ENCODE results near the gene NDUFA3.

DNA sequence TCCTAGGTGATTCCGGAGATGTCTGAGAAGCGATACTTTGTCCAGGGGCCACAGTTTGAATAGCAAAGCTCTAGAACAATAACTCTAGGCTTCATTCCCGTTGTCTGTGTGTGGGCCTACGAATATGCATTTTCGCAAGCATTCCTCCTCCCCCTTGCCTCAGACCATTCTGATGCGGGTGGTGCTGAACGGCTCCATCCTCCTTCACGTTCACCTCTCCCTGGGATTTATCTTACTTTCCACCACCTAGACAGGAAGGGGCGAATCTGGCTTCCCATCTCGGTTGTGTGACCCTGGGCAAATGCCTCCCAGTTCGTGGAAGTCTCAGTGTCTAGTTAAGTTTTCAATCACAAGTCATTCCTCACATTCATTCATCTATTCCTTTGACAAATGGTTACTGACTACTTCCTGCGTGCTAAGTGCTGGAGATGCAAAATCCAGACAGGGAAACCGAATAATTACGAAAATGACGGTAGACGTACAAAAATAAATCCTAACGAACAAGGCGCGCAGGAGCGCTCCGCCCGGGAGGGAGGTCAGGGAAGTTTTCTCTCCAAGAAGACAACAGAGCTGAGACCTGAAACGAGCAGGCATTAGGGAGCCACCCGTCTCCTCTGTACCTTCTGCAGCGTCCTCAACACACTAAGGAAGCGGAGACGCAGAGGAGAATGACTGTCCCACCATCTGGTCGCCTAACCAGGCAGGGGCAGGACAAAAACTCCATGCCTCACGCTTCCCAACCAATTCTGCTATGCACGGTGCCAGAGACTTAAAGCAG lies 33.6 kb downstream of the NDUFA3 start:
- TF ChIP-seq, protein P1, sequence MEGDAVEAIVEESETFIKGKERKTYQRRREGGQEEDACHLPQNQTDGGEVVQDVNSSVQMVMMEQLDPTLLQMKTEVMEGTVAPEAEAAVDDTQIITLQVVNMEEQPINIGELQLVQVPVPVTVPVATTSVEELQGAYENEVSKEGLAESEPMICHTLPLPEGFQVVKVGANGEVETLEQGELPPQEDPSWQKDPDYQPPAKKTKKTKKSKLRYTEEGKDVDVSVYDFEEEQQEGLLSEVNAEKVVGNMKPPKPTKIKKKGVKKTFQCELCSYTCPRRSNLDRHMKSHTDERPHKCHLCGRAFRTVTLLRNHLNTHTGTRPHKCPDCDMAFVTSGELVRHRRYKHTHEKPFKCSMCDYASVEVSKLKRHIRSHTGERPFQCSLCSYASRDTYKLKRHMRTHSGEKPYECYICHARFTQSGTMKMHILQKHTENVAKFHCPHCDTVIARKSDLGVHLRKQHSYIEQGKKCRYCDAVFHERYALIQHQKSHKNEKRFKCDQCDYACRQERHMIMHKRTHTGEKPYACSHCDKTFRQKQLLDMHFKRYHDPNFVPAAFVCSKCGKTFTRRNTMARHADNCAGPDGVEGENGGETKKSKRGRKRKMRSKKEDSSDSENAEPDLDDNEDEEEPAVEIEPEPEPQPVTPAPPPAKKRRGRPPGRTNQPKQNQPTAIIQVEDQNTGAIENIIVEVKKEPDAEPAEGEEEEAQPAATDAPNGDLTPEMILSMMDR (conservative IDR thresholded peaks at IDR 0.05; ENCODE audit: low read depth, low read length), result no peak
- no peak for TF ChIP-seq EZH2 (IDR thresholded peaks at IDR 0.05; ENCODE audit: borderline replicate concordance, low read depth, low read length, poor library complexity, severe bottlenecking)
